Kidney (tissue), 14 donors: ENCODE data around the gene EFNA3. TPM values are rescaled to one million over a fixed set of nuclear protein-coding genes. Genes with fewer than 3 reads are reported as not detected.

Experiments used
- DNase-seq, 5 donors: peaks; one replicate each; pipeline ENCODE4 v3.0.0-alpha.2; 2013 to 2020
- FAIRE-seq: peaks from 2 replicates; lab custom pipeline; 2012; peaks lifted over from hg19 to GRCh38; lab: Jason Lieb, UNC
- H3K27ac ChIP-seq, 2 donors: one replicate each; pipeline ENCODE4 v1.7.0; 2013; ENCODE audit warnings: low read depth in 2 of 2, low read length in 2 of 2, inconsistent platforms in 1 of 2
- H3K27me3 ChIP-seq: one replicate; pipeline ENCODE4 v1.7.1; 2013; ENCODE audit warnings: low read length, inconsistent platforms; ENCODE audit not compliant: control insufficient read depth, insufficient read depth
- H3K36me3 ChIP-seq, 3 donors: one replicate each; pipeline versions ENCODE4 v1.7.0 to v1.7.1; 2013; ENCODE audit warnings: low read length in 3 of 3, control low read depth in 1 of 3, inconsistent platforms in 1 of 3; ENCODE audit not compliant: insufficient read depth in 3 of 3, control insufficient read depth in 2 of 3
- H3K4me1 ChIP-seq, 3 donors: one replicate each; pipeline versions ENCODE4 v1.7.0 to v1.7.1; 2013; ENCODE audit warnings: low read length in 3 of 3, inconsistent platforms in 1 of 3, low read depth in 1 of 3; ENCODE audit not compliant: control insufficient read depth in 2 of 3, insufficient read depth in 2 of 3
- H3K4me3 ChIP-seq, 3 donors: one replicate each; pipeline versions ENCODE4 v1.7.0 to v1.8.1; 2013; ENCODE audit warnings: low read length in 3 of 3, control low read depth in 1 of 3, inconsistent platforms in 1 of 3
- H3K9ac ChIP-seq, 3 donors: one replicate each; pipeline versions ENCODE4 v1.7.0 to v1.7.1; 2013; ENCODE audit warnings: low read length in 3 of 3, control low read depth in 1 of 3, inconsistent platforms in 1 of 3
- H3K9me3 ChIP-seq, 3 donors: one replicate each; pipeline versions ENCODE4 v1.7.0 to v1.7.1; 2013; ENCODE audit warnings: low read length in 3 of 3, control low read depth in 1 of 3, inconsistent platforms in 1 of 3; ENCODE audit not compliant: control insufficient read depth in 2 of 3, insufficient read depth in 1 of 3
- CTCF ChIP-seq: IDR thresholded peaks from 3 replicates; pipeline ENCODE4 v1.5.1; 2012; ENCODE audit warnings: mild to moderate bottlenecking, moderate library complexity, borderline replicate concordance; ENCODE audit not compliant: insufficient read depth; ENCODE audit errors: extremely low read depth
- intact Hi-C: fragments of 100-400 bp; cut with DNase I; formaldehyde crosslinking; loops from one replicate; pipeline ENCODE4 v1.11.1; 2022
- polyA plus RNA-seq: library from polyadenylated mRNA; stranded (reverse); fragments of 350-450 nt; fragmentation: Illumina TruSeq; extraction: RNeasy Lipid Tissue Mini Kit (QIAGEN cat#74804); gene quantifications from one replicate; pipeline ENCODE4 v1.2.3, GENCODE V29; 2014; ENCODE audit warnings: low read depth, low replicate concordance; ENCODE audit not compliant: insufficient read depth
- total RNA-seq: library from RNA; stranded (reverse); fragmentation: NEBNext Ultra II Directional; extraction: Animal tissue kit (Norgen Biotek cat#: 25700); gene quantifications from one replicate; pipeline ENCODE4 v1.2.1, GENCODE V29; 2021
- donor health status: control.
- donor health status: control.
- donor health status: control.
- donor health status: control.
- donor health status: control.
- donor health status: DM: yes; HTN: yes; CAD: no.
- donor health status: Normal renal cell carcinoma (clear cell type).

EFNA3 gene
- total and polyA plus RNA-seq, 2 donors from 2014 or later, result 1.2 to 1.7 TPM

- no peak for TF ChIP-seq CTCF
- H3K27ac ChIP-seq, result no peak overlapping the region
- no peak overlapping the region for H3K9ac ChIP-seq
Observed at GRCh38 chr1:155037851-155038441, 40.7 kb upstream of the EFNA3 start.

GRCh38 chr1:155038602-155039307 lies 39.9 kb upstream of the EFNA3 start:
- Histone ChIP-seq H3K4me1 (no peaks in the 10 kb centered on the region), H3K27me3 (no peaks in the 10 kb centered on the region), H3K9me3 (no peaks in the 10 kb centered on the region), H3K27ac (no peak overlapping the region), H3K4me3 (no peak overlapping the region), H3K36me3 (no peaks in the 10 kb centered on the region), H3K9ac (no peak overlapping the region)
- intact Hi-C loops, result no loop called here
- no peak for DNase-seq
- no peak for TF ChIP-seq CTCF
- no peak for FAIRE-seq

More at GRCh38 chr1:155037851-155038441, 40.7 kb upstream of the EFNA3 start:
- DNase-seq (peak in 1 of 5 donors; percentile 31), FAIRE-seq (no peak)
- Histone ChIP-seq H3K9me3 (no peaks in the 10 kb centered on the region), H3K4me1 (no peaks in the 10 kb centered on the region), H3K4me3 (no peak overlapping the region), H3K27me3 (no peaks in the 10 kb centered on the region), H3K36me3 (no peaks in the 10 kb centered on the region)
- intact Hi-C loops, result no loop called here

DNA sequence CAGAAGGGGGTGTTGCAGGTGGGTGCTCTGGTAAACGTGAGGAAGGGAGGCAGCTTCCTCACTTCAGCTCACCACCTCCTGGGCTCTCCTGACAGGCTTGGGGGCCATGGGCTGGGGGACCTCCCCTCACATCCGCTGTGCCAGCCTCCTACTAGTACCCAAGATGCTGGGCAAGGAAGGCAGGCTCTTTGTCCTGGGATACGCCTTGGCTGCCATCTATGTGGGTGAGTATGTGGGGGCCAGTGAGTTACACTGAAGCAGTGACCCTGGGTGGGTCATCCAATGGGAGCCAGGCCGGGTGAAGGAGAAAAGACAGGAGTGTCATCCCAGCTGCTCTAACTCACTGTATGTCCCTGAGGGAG lies 39.3 kb upstream of the EFNA3 start:
- Histone ChIP-seq H3K9ac (no peak overlapping the region), H3K27ac (no peak overlapping the region), H3K4me1 (no peaks in the 10 kb centered on the region), H3K36me3 (no peaks in the 10 kb centered on the region), H3K9me3 (no peaks in the 10 kb centered on the region), H3K27me3 (no peaks in the 10 kb centered on the region), H3K4me3 (no peak overlapping the region)
- intact Hi-C loops, result no loop called here
- no peak for FAIRE-seq
- no peak for TF ChIP-seq CTCF
- DNase-seq, result peak in 1 of 5 donors; percentile 57
